ENCODE measurements around the gene CSNK1D.

DNA sequence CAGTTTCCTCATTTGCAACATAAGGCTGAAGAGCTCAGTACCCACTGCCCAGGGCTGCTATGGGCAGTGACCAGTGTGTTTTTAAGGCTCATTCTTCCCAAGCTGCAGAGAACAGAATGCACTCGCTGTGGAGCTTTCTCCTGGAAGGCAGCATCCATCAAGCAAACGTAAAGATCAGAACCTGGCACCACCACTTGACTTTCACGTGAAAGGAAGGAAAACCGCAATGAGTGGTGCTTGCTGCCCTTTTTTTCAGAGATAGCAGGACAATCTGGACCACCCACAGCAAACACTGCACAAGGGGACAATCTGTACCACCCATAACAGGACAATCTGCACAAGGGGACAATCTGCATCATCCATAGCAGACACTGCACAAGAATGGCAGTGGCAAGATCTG lies 11.2 kb downstream of the CSNK1D start:
- TF ChIP-seq, protein P1, sequence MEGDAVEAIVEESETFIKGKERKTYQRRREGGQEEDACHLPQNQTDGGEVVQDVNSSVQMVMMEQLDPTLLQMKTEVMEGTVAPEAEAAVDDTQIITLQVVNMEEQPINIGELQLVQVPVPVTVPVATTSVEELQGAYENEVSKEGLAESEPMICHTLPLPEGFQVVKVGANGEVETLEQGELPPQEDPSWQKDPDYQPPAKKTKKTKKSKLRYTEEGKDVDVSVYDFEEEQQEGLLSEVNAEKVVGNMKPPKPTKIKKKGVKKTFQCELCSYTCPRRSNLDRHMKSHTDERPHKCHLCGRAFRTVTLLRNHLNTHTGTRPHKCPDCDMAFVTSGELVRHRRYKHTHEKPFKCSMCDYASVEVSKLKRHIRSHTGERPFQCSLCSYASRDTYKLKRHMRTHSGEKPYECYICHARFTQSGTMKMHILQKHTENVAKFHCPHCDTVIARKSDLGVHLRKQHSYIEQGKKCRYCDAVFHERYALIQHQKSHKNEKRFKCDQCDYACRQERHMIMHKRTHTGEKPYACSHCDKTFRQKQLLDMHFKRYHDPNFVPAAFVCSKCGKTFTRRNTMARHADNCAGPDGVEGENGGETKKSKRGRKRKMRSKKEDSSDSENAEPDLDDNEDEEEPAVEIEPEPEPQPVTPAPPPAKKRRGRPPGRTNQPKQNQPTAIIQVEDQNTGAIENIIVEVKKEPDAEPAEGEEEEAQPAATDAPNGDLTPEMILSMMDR (IDR thresholded peaks at IDR 0.05): no peak
- no peak for TF ChIP-seq POLR2A (IDR thresholded peaks at IDR 0.05)

Measured in body of pancreas (tissue), 4 donors.